H9 (cell line): Measurements from ENCODE around the gene PLA2G15. TPM values are rescaled to one million over a fixed set of nuclear protein-coding genes. Genes with fewer than 3 reads are reported as not detected.

Experiments used
- DNase-seq: peaks from one replicate; pipeline ENCODE4 v3.0.0-alpha.2; 2017
- H2AFZ ChIP-seq: one replicate; pipeline ENCODE4 v1.6.1; 2013; ENCODE audit warnings: mild to moderate bottlenecking, low read length, control low read depth, moderate library complexity
- H2AK5ac ChIP-seq: 2 replicates; pipeline ENCODE4 v1.6.1; 2013; ENCODE audit warnings: low read length, control low read depth, mixed read lengths; ENCODE audit not compliant: insufficient read length
- H2BK120ac ChIP-seq: one replicate; pipeline ENCODE4 v1.6.1; 2013; ENCODE audit warnings: low read depth, mild to moderate bottlenecking, low read length, control low read depth, inconsistent platforms; ENCODE audit not compliant: poor library complexity, severe bottlenecking
- H2BK12ac ChIP-seq: 2 replicates; pipeline ENCODE4 v1.6.1; 2013; ENCODE audit warnings: low read length, control low read depth, mixed read lengths, low read depth; ENCODE audit not compliant: insufficient read length
- H2BK15ac ChIP-seq: 2 replicates; pipeline ENCODE4 v1.6.1; 2013; ENCODE audit warnings: low read depth, low read length, control low read depth
- H2BK20ac ChIP-seq: one replicate; pipeline ENCODE4 v1.6.1; 2013; ENCODE audit warnings: low read depth, mild to moderate bottlenecking, low read length, control low read depth, inconsistent platforms; ENCODE audit not compliant: poor library complexity, severe bottlenecking
- H2BK5ac ChIP-seq: 2 replicates; pipeline ENCODE4 v1.6.1; 2013; ENCODE audit warnings: low read length, control low read depth, mixed read lengths; ENCODE audit not compliant: insufficient read length
- H3K14ac ChIP-seq: 2 replicates; pipeline ENCODE4 v1.6.1; 2013; ENCODE audit warnings: low read length, control low read depth; ENCODE audit not compliant: insufficient read depth
- H3K18ac ChIP-seq: 2 replicates; pipeline ENCODE4 v1.6.1; 2013; ENCODE audit warnings: low read depth, mild to moderate bottlenecking, mixed read lengths, low read length, control low read depth; ENCODE audit not compliant: insufficient read length
- H3K23ac ChIP-seq: 2 replicates; pipeline ENCODE4 v1.6.1; 2013; ENCODE audit warnings: low read length, control low read depth, mixed read lengths, low read depth; ENCODE audit not compliant: insufficient read length
- H3K23me2 ChIP-seq: 2 replicates; pipeline ENCODE4 v1.6.1; 2013; ENCODE audit warnings: low read depth, mild to moderate bottlenecking, mixed read lengths, low read length, control low read depth; ENCODE audit not compliant: insufficient read length, poor library complexity, severe bottlenecking
- H3K27ac ChIP-seq: 2 replicates; pipeline ENCODE4 v1.5.1; 2013; ENCODE audit warnings: low read length, control low read depth, mixed read lengths, low read depth; ENCODE audit not compliant: insufficient read length
- H3K27me3 ChIP-seq: 2 replicates; pipeline ENCODE4 v1.6.1; 2013; ENCODE audit warnings: low read length, control low read depth, inconsistent platforms; ENCODE audit not compliant: insufficient read depth
- H3K4ac ChIP-seq: 2 replicates; pipeline ENCODE4 v1.6.1; 2013; ENCODE audit warnings: low read depth, mild to moderate bottlenecking, control low read depth, inconsistent platforms, low read length, moderate library complexity
- H3K4me1 ChIP-seq: 2 replicates; pipeline ENCODE4 v1.6.1; 2013; ENCODE audit warnings: low read length, control low read depth, inconsistent platforms; ENCODE audit not compliant: insufficient read depth
- H3K4me2 ChIP-seq: 2 replicates; pipeline ENCODE4 v1.6.1; 2013; ENCODE audit warnings: low read length, control low read depth, mixed read lengths; ENCODE audit not compliant: insufficient read length, insufficient read depth
- H3K56ac ChIP-seq: 2 replicates; pipeline ENCODE4 v1.6.1; 2013; ENCODE audit warnings: low read depth, mild to moderate bottlenecking, mixed read lengths, low read length, control low read depth; ENCODE audit not compliant: insufficient read length
- H3K79me1 ChIP-seq: 2 replicates; pipeline ENCODE4 v1.6.1; 2013; ENCODE audit warnings: low read depth, mild to moderate bottlenecking, moderate library complexity, low read length, control low read depth, inconsistent platforms; ENCODE audit not compliant: insufficient read depth, poor library complexity, severe bottlenecking
- H3K79me2 ChIP-seq: 2 replicates; pipeline ENCODE4 v1.6.1; 2013; ENCODE audit warnings: low read length, control low read depth, inconsistent platforms; ENCODE audit not compliant: insufficient read depth
- H3K9ac ChIP-seq: 2 replicates; pipeline ENCODE4 v1.6.1; 2013; ENCODE audit warnings: low read length, control low read depth, mixed read lengths; ENCODE audit not compliant: insufficient read length; ENCODE audit errors: extremely low read depth
- H3K9me3 ChIP-seq: one replicate; pipeline ENCODE4 v1.6.1; 2013; ENCODE audit warnings: low read depth, low read length, inconsistent platforms; ENCODE audit not compliant: control insufficient read depth
- H3T11ph ChIP-seq: one replicate; pipeline ENCODE4 v1.6.1; 2013; ENCODE audit warnings: mild to moderate bottlenecking, low read length, control low read depth, inconsistent platforms
- H4K20me1 ChIP-seq: one replicate; pipeline ENCODE4 v1.6.1; 2013; ENCODE audit not compliant: control insufficient read depth, insufficient read length, insufficient read depth
- H4K5ac ChIP-seq: 2 replicates; pipeline ENCODE4 v1.6.1; 2013; ENCODE audit warnings: low read depth, mild to moderate bottlenecking, mixed read lengths, low read length, control low read depth; ENCODE audit not compliant: insufficient read length
- H4K8ac ChIP-seq: replicated peaks from 2 replicates; pipeline ENCODE4 v1.6.1; 2013; ENCODE audit warnings: low read length, control low read depth, mixed read lengths, low read depth; ENCODE audit not compliant: insufficient read length
- H4K91ac ChIP-seq: 2 replicates; pipeline ENCODE4 v1.6.1; 2013; ENCODE audit warnings: low read depth, mild to moderate bottlenecking, moderate library complexity, mixed read lengths, low read length, control low read depth; ENCODE audit not compliant: insufficient read length
- H3K27ac Mint-ChIP-seq, 3 experiments: 2 replicates in 2 of 3; 3 replicates in 1 of 3; pipeline ENCODE4 v1.8.0; 2020 to 2021; ENCODE audit warnings: mixed read lengths in 3 of 3, mild to moderate bottlenecking in 1 of 3, moderate library complexity in 1 of 3
- H3K27me3 Mint-ChIP-seq: 2 replicates; pipeline ENCODE4 v1.8.0; 2021; ENCODE audit warnings: low read depth, mild to moderate bottlenecking, moderate library complexity, mixed read lengths
- H3K36me3 Mint-ChIP-seq, 3 experiments: 2 replicates in 2 of 3; 3 replicates in 1 of 3; pipeline ENCODE4 v1.8.0; 2020 to 2021; ENCODE audit warnings: low read depth in 3 of 3, mixed read lengths in 3 of 3; ENCODE audit not compliant: insufficient read depth in 1 of 3
- H3K4me1 Mint-ChIP-seq, 2 experiments: 2 replicates each; pipeline ENCODE4 v1.8.0; 2020; ENCODE audit warnings: mixed read lengths in 2 of 2
- H3K4me3 Mint-ChIP-seq, 2 experiments: 2 replicates in 1 of 2; 3 replicates in 1 of 2; pipeline ENCODE4 v1.8.0; 2020 to 2021; ENCODE audit warnings: mild to moderate bottlenecking in 2 of 2, mixed read lengths in 2 of 2, moderate library complexity in 1 of 2
- H3K9me3 Mint-ChIP-seq, 2 experiments: 2 replicates in 1 of 2; 3 replicates in 1 of 2; pipeline ENCODE4 v1.8.0; 2020; ENCODE audit warnings: mild to moderate bottlenecking in 2 of 2, mixed read lengths in 2 of 2, moderate library complexity in 1 of 2
- CTCF ChIP-seq: fragments of 200-600 bp; sonication (generic); conservative IDR thresholded peaks from 3 replicates; pipeline ENCODE4 v1.8.0; 2021; ENCODE audit warnings: antibody characterized with exemption, mild to moderate bottlenecking
- WGBS: extraction: QIAGEN DNeasy Blood & Tissue Kit; methylation state at CpG from one replicate; pipeline ENCODE4 v1.1.7; 2013; ENCODE audit warnings: missing lambda C conversion rate, low lambda C conversion rate, mixed read lengths; ENCODE audit not compliant: insufficient read length; ENCODE audit errors: extremely low coverage; 5-methylcytosine and 5-hydroxymethylcytosine counted together
- total RNA-seq: library from RNA; stranded (reverse); gene quantifications from 2 replicates; pipeline ENCODE4 v1.2.1, GENCODE V29; 2021

Gene PLA2G15
- total RNA-seq, 1 experiment from 2014 or later, result 11.0 TPM

GRCh38 chr16:68228652-68229051 lies 16.5 kb upstream of the PLA2G15 start:
- peaks cover 10 to 53% (median 45%) of the 10 kb centered on the region in 3 experiments; a peak in 6 of 7 replicates for H3K36me3 Mint-ChIP-seq
- no peaks in the 10 kb centered on the region; the same call in 1 of the 2 replicates for H3K79me2 ChIP-seq

More at GRCh38 chr16:68228652-68229051, 16.5 kb upstream of the PLA2G15 start:
- no peak overlapping the region for H3K56ac ChIP-seq
- H3T11ph ChIP-seq, result no peak overlapping the region
- Mint-ChIP-seq H3K27ac (peak overlapping the region in 2 of 3 experiments; percentile 28 to 87; a peak in 1 of 7 replicates), H3K27me3 (no peaks in the 10 kb centered on the region), H3K9me3 (no peaks in the 10 kb centered on the region), H3K4me1 (peaks cover 5 to 7% of the 10 kb centered on the region in 2 experiments), H3K4me3 (no peak overlapping the region)
- no peak overlapping the region for H4K91ac ChIP-seq
- no peak overlapping the region for H3K18ac ChIP-seq
- H3K4me2 ChIP-seq, result no peak overlapping the region
- no CpG with 5 or more reads among the region's 3 CpGs for WGBS
- no peaks in the 10 kb centered on the region; the same call in 1 of the 2 replicates for H3K4me1 ChIP-seq
- H2BK5ac ChIP-seq, result no peak overlapping the region
- H3K9me3 ChIP-seq, result no peaks in the 10 kb centered on the region
- H4K8ac ChIP-seq, result no peak overlapping the region
- no peak overlapping the region for H3K27ac ChIP-seq
- DNase-seq, result no peak
- H3K23ac ChIP-seq, result no peak overlapping the region
- H3K4ac ChIP-seq, result no peak overlapping the region
- no peak overlapping the region for H2AK5ac ChIP-seq
- no peaks in the 10 kb centered on the region for H3K79me1 ChIP-seq
- H2BK15ac ChIP-seq, result no peak overlapping the region
- no peak overlapping the region for H3K14ac ChIP-seq
- H4K20me1 ChIP-seq, result no peaks in the 10 kb centered on the region
- H2AFZ ChIP-seq, result no peak overlapping the region
- H2BK120ac ChIP-seq, result no peak overlapping the region
- no peak overlapping the region for H2BK20ac ChIP-seq
- H3K9ac ChIP-seq, result no peak overlapping the region
- H3K27me3 ChIP-seq, result no peaks in the 10 kb centered on the region
- no peaks in the 10 kb centered on the region for H3K23me2 ChIP-seq
- H4K5ac ChIP-seq, result no peak overlapping the region
- no peak overlapping the region for H2BK12ac ChIP-seq
- TF ChIP-seq CTCF, result no peak
